Measurements from ENCODE around the gene SPATA2.
"Not testable (repeated sequence)": the region's sequence is repeated elsewhere in the genome, so short reads cannot be mapped to it uniquely, and the experiment has no call there.

SPATA2 gene

GRCh38 chr20:49882171-49882970, 33.0 kb downstream of the SPATA2 start:
- DNase-seq = no peak

DNA sequence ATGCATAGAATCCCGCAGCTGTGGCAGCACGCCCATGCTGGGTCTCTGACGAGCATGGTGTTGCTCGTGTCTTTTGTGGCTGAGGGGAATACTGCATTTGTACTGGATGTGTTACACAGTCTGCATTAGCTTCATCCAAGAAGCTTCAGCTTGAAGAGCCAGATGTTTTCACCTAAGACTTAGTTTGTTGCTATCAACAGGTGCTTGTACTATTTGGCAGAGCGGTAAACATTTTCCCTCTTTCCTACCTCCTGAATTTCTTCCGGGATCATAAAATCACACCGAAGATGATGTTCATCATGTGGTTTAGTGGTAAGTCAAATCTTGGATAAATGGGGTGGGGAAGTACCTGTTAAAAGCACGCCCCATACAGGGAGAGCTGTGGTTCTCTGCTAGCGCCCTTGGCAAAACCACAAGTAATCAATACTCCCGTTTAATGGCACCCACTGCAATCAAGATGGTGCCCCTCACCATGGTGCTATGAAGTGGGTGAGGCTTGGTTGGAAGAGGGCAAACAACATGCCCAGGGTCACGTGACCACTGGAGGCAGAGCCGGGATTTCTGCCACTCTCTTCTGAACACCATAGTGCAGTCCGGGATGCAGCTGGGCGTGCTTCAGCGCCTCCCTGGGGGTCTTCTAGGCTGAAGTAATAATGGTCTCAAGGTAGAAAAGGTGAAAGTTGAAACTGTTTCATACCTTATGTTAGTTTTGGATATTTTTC, 34.4 kb downstream of the SPATA2 start:
- DNase-seq = peak in 1 of 3 experiments; percentile 23

DNA sequence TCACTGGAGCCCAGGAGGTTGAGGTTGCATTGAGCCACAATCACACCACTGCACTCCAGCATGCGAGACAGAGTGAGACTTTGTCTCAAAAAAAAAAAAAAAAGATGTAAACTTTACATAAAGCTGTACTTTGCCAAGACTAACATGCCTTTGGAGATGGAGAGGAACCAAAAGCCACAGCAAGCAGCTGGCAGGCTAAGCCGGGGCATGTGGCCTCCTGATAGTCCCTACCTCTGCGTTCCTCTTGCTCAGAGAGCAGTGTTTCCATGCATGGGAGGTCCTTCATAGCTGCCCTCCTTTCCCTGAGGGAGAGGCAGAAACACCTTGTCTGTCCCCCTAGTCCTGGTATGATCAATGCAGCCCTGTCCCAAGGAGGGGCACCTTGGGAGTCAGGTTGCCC, 35.2 kb downstream of the SPATA2 start:
- no peak for DNase-seq

GRCh38 chr20:49878977-49879376, 36.4 kb downstream of the SPATA2 start:
- no peak for DNase-seq

- DNase-seq = peak in 2 of 3 experiments; percentile 61 to 87
Observed at GRCh38 chr20:49877386-49877921, 37.9 kb downstream of the SPATA2 start.

DNA sequence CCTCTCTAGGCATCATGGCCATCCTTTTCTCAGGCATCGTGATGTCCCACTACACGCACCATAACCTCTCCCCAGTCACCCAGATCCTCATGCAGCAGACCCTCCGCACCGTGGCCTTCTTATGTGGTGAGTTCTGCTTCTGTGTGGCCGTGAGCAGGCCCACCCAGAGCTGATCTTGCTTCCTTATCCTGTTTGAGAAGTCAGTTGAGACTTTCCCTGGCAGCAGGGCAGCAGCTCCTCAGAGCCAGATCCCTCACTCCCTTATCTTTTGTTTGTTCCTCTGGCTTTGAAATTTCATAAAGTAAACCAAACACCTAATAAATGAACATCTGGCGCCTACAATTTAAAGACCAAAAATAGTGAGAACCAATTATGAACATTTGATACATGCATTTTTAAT, 40.6 kb downstream of the SPATA2 start:
- DNase-seq = no peak

DNA sequence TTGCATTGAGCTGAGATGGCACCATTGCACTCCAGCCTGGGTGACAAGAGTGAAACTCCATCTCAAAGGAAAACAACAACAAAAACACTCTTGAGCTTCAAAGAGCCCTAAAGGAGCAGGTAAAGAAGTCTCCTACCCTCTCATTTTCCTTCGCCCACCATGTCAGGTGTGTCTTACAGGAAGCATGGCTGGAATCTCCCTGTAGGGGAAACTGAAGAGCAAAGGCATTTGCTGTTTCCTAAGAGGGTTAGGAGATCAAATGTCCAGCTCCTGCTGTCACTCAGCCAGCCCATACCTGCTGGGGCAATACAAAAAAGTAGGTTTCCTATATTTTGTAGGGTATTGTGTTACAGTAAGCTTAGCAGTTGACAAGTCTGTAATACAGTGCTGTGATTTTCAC, 43.3 kb downstream of the SPATA2 start:
- no peak for DNase-seq

DNA sequence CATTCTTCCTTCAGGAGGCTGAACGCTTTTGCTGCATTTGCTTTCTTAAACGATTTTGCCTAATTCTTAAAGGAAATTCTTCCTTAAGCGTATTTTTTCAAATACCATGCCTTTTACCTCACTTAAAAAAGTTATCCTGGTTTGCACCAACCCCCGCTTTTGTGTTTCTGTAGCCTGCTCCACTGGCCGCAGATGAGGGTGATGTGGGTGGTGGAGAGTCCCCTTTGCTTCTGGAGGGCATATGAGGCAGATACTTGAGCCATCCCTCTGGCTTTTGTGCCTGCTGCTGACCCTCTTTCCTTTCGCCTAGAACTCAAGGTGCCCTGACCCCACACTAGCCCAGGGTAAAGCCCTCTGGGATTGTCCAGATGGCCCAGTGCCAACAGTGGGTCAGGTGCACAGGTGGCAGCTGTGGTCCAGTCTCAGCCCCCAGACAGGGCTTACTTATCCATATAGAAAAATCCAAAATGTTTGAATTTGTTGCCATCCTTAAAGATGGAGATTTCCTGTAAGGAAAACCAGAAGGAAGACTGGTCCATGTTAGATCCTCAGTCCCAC, 43.9 kb downstream of the SPATA2 start:
- no peak for DNase-seq

GRCh38 chr20:49870261-49870660, 45.1 kb downstream of the SPATA2 start:
- DNase-seq = no peak

GRCh38 chr20:49868964-49869363, 46.4 kb downstream of the SPATA2 start:
- DNase-seq = no peak

- DNase-seq = no peak
Observed at GRCh38 chr20:49868538-49868937, 46.8 kb downstream of the SPATA2 start.

DNA sequence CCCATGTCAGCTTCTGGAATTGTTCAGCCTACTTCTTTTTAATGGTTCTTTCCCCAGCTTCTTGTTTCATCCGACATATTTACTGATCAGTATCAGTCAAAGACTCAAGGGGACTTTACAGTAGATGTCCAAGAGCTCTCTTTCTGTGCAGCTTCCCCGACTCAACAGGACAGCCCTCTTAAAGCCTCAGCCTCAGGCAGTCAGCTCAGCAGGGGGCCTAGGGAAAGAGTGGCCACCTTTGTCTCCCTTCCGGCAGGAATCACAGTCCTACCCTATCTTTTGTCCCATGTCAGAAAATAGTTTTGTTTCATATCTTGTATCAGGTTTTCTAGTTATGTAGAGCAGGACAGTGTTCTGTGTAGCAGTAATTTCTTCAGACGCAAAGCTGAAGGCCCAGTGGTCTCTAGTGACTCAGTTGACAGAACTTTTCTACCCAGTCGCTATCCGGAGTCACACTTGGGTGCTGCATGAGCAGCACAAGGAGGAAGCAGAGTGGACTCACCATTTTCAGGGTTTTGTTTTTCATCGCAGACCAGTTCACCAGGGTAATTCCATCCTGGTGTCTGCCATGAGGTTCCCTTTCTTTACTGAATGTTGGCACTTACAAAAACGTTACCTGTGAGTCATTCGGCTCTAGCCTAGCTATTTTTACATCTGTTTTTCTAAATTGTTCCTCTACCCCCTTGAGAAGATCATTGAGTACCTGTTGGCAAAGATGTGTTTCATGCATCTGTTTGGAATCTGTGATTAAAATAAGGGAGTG, 47.7 kb downstream of the SPATA2 start:
- peak in 2 of 3 experiments; percentile 13 to 46 for DNase-seq

DNA sequence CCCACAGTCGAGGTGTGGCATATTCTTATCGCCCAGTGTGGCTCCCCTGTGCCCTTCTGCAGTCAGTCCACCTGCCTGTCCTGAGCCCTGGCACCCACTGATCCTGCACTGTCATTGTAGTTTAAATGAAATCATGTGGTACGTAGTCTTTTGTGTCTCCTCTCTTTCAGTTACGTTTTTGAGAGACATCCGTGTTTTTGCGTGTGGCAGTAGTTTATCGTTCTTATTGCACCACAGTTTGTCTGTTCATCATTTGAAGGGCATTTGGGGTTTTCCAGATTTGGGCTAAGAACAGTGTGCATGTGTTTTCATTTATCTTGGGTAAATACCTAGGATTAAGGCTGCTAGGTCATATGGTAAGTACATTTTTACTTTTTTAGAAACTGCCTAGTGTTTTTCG, 49.3 kb downstream of the SPATA2 start:
- no peak for DNase-seq

- DNase-seq = no peak
Observed at GRCh38 chr20:49865559-49865958, 49.8 kb downstream of the SPATA2 start.

DNA sequence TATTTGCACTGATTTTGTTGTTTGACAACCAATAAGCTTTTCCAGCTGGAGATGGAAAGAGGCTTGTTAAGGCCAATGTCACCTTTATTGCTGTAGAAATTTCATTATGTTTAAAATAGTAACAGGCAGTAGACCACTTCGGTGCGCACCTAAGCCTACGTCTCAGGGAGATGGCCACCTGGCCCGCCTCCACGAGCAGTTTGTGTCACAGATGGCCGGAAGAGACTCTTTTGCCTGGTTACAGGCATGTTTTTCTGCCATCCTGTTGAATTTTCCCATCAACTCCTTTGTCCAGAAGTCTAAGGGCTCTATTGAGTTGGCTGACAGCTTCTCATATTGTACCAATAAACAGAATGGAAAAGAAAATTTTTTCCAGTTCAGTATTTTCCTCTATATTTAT, 51.7 kb downstream of the SPATA2 start:
- DNase-seq = no peak

GRCh38 chr20:49862607-49863200, 52.6 kb downstream of the SPATA2 start:
- no peak for DNase-seq

GRCh38 chr20:49861232-49861631, 54.1 kb downstream of the SPATA2 start:
- not testable (repeated sequence) for DNase-seq

GRCh38 chr20:49859807-49860206, 55.5 kb downstream of the SPATA2 start:
- peak in 1 of 3 experiments; percentile 15 for DNase-seq

DNA sequence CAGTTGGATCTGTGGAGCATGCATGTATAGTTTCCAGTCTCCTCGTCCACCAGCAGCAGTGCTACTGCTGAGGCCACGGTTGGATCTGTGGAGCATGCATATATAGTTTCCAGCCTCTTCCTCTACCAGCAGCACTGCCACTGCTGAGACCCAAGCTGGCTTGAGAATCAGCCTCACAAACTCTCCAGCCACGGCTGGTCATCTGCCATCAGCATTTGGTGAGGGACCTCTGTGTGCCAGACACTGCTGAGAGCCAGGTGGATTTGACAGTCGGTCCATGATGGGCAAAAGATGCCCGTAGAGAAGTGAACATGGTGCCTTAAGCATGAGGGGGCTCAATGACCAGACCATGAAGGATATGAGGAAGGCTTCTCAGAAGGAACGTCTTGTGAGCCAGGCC, 56.3 kb downstream of the SPATA2 start:
- no peak for DNase-seq

DNA sequence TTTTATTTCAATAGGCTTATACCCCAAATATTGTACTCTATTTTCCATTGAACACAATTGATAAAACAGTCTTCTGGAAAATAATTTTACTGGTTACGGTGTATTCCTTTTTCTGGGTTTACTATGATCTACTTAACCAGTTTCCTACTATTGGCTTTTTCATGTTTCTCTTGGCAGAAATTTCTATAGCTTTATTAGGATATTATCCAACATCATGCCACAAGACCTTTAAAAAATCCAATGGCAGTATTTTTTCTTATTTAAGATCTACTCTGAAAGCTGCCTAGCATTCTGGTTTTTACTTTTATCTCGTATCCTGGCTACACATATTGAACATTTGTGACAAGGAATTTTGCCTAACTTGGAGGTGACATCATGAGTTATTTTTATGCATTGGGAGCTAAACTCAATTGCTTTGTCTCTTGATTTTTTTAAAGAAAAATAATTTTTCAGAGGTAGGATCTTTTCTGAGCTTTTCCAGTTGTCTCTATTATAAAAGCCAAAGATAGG, 57.2 kb downstream of the SPATA2 start:
- no peak for DNase-seq

DNA sequence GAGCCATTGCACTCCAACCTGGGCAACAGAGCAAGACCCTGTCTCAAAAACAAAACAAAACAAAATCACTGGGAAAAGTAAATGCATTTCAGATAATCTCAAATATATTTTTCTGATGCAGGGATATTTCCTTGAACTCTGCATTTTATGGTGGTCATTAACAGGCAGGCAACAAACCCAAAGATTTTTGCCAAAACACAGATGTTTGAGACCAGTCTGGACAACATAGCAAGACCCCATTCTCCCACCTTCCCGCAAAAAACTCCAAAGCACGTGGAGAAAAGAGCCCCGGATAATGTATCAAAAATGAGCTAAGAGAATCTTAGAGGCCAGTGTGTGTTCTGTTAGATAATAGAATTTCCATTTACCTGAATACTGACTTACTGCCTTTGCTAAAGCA, 58.4 kb downstream of the SPATA2 start:
- no peak for DNase-seq

- no peak for DNase-seq
Observed at GRCh38 chr20:49854190-49854875, 61.0 kb downstream of the SPATA2 start.

Data from NCI-H1417 (cell line).